Lower leg skin (tissue), 4 donors: ENCODE data around the gene QSOX2. TPM values are rescaled to one million over a fixed set of nuclear protein-coding genes. Genes with fewer than 3 reads are reported as not detected.

Experiments
- DNase-seq, 2 donors: peaks; one replicate each; pipeline ENCODE4 v3.0.0-alpha.2; 2019; ENCODE audit warnings: low spot score in 2 of 2
- H3K4me3 ChIP-seq: fragments of 200-600 bp; sonication (generic); 2 replicates; pipeline ENCODE4 v1.5.1; 2017; ENCODE audit warnings: mild to moderate bottlenecking, low read depth; ENCODE audit not compliant: poor library complexity, severe bottlenecking
- POLR2A ChIP-seq, 2 donors: fragments of 450-650 bp; IDR thresholded peaks; one replicate each; pipeline ENCODE4 v1.6.1; 2016 to 2017; ENCODE audit warnings: antibody characterized with exemption in 2 of 2, mild to moderate bottlenecking in 1 of 2, moderate library complexity in 1 of 2
- WGBS, 2 donors: methylation state at CpG; one replicate each; pipeline ENCODE4 v1.1.5; 2018; 5-methylcytosine and 5-hydroxymethylcytosine counted together
- intact Hi-C: fragments of 100-400 bp; cut with DNase I; formaldehyde crosslinking; loops from one replicate; pipeline ENCODE4 v1.15.0; 2023; ENCODE audit warnings: low total_unique reads
- total RNA-seq, 4 donors: library from RNA; depleted of rRNA; stranded (reverse); fragments of >200 nt; gene quantifications; one replicate each; pipeline ENCODE4 v1.1.0, GENCODE V29; 2016
- TF ChIP-seq, protein P1 (sequence below), 3 donors: fragments of 450-650 bp; IDR thresholded peaks; one replicate each; pipeline ENCODE4 v1.5.1; 2016; ENCODE audit warnings: antibody characterized with exemption in 3 of 3, mild to moderate bottlenecking in 3 of 3, moderate library complexity in 2 of 3

Gene QSOX2
- total RNA-seq, 4 donors from 2014 or later, result 8.7 to 13.0 (median 11.1) TPM

DNA sequence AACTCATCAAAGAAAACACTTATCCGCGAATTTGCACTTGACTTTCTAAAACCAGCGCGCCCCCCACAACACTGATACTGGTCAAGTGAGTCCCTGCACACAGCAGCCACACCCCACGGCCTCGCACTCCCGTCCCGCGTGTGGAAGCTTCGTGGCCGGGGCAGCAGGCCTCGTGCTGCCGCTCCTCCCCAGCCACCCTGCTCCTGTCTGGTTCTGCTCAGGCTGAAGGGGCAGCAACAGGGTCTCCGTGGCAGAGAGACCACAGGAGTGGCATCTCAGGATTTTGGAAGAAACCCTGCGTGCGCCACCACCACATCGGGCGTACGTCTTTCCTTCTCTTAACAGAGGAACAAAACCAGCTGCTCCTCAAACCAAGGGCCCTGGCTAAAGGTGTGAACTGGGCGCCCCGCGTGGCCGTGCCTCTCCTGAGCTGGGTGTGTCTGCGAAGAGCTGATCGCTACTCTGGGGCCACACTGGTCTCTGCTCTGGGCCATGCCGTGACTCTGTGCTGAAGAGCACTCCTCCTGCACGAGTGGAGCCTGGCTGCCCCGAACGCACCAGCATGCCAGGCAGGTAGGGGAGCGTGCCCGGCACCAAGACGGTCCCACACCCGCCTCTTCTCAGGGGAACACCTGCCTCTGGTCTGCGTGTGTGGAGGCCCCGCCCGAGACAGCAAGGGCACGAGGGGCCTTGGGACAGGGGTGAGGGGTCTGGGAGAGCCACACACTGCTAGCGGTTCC is 23.3 kb downstream of the QSOX2 start:
- intact Hi-C loops, result no loop called here
- no peak for DNase-seq
- TF ChIP-seq, protein P1, sequence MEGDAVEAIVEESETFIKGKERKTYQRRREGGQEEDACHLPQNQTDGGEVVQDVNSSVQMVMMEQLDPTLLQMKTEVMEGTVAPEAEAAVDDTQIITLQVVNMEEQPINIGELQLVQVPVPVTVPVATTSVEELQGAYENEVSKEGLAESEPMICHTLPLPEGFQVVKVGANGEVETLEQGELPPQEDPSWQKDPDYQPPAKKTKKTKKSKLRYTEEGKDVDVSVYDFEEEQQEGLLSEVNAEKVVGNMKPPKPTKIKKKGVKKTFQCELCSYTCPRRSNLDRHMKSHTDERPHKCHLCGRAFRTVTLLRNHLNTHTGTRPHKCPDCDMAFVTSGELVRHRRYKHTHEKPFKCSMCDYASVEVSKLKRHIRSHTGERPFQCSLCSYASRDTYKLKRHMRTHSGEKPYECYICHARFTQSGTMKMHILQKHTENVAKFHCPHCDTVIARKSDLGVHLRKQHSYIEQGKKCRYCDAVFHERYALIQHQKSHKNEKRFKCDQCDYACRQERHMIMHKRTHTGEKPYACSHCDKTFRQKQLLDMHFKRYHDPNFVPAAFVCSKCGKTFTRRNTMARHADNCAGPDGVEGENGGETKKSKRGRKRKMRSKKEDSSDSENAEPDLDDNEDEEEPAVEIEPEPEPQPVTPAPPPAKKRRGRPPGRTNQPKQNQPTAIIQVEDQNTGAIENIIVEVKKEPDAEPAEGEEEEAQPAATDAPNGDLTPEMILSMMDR (IDR thresholded peaks at IDR 0.05), result no peak
- TF ChIP-seq POLR2A (IDR thresholded peaks at IDR 0.05), result no peak
- H3K4me3 ChIP-seq, result no peak overlapping the region
- 94 to 95% methylated on average over 31 to 37 of the region's 38 CpGs for WGBS, 2 donors

DNA sequence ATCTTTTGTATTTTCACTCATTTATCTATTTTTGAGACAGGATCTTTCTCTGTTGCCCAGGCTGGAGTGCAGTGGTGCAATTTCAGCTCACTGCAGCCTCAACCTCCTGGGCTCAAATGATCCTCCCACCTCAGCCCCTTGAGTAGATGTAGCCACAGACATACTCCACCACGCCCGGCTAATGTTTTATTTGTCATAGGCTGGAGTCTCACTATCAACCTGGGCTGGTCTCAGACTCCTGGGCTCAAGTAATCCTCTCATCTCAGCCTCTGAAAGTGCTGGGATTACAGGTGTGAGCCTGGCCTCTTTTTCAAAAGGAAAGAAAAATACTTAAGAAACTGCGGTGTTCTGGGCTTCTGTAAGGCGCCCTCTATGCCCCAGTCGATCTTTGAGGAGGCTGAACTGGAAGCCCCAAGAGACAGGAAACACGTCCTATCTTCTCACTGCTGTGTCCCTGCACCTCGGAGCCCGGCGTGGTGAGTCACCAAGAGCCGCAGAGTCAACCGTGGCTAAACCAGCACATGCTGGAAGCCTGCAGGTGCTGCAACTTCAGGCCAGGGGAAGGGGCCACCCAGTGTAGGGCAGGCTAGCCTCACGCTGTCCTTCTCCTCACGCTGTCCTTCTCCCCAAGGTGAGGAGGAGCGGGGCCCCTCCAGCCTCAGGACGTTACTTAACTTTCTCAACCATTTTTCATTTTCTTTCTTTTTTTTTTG is 25.4 kb downstream of the QSOX2 start:
- H3K4me3 ChIP-seq, result no peak overlapping the region
- no peak for DNase-seq
- 65 to 69% methylated on average over 15 of the region's 15 CpGs for WGBS, 2 donors
- TF ChIP-seq, protein P1 (IDR thresholded peaks at IDR 0.05), result no peak
- TF ChIP-seq POLR2A (IDR thresholded peaks at IDR 0.05), result no peak
- intact Hi-C loops, result no loop called here

DNA sequence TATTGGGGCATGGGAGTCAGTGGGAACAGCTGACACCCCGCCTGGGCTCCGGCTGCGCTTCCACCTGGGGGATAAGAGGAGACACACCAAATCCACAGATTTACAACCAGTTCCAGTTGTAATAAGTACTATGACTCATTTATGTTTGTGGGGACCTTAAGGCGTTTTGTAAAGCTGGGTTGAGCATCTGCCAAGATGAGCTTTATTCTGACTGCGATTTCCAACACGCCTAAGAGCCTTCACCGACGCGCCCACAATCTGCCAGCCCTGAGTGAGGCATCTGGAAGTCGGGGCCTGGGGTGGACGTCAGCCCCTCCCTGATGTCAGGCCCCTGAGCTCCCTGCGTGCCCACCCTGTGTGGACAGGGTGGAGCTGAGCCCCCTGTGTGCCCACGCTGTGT is 26.3 kb downstream of the QSOX2 start:
- WGBS, 2 donors, result 64 to 66% methylated on average over 13 of the region's 13 CpGs
- intact Hi-C loops, result no loop called here
- no peak for DNase-seq
- TF ChIP-seq POLR2A (IDR thresholded peaks at IDR 0.05), result no peak
- TF ChIP-seq, protein P1 (IDR thresholded peaks at IDR 0.05), result no peak
- H3K4me3 ChIP-seq, result no peak overlapping the region

DNA sequence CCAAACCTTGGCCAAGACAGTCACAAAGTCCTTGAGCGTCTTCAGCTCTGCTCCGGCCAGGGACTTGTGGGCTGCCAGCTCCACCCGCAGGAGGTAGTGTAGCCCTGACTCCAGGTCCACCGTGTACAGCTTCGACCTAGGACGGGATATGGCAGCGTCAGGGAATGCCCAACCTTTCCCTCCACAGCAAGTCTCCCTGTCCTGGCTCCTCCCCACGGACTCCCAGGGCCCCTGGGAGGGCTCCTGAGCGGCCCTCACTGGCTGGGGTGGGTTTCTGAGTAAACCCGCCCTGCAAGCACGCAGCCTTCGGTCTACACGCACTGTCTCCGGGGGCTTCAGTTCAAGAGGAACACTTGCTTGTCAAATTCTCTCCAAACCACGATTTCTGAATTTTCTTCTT is 26.9 kb downstream of the QSOX2 start:
- intact Hi-C loops, result no loop called here
- 84 to 85% methylated on average over 15 of the region's 15 CpGs for WGBS, 2 donors
- DNase-seq, result no peak
- TF ChIP-seq, protein P1 (IDR thresholded peaks at IDR 0.05), result no peak
- TF ChIP-seq POLR2A (IDR thresholded peaks at IDR 0.05), result no peak
- H3K4me3 ChIP-seq, result no peak overlapping the region

DNA sequence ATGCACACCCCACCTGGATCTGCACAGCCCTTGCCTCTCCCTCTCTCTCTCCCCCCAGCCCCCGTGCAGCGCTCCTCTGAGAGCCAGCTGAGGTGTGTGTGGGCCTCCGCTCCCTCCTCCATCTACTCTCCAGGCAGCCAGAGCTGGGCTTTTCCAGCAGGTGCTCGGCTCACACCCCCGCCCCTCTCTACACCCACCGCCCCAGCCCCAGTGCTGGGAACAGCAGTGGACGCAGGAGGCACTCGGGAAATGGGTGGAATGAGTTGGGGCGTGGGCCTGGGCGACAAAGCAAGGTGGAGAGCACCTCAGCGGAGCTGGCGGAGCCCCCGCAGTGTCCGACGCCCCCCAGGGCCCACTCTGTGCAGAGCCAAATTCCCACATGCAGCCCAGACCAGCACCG is 27.3 kb downstream of the QSOX2 start:
- 93 to 97% methylated on average over 16 of the region's 16 CpGs for WGBS, 2 donors
- TF ChIP-seq, protein P1 (IDR thresholded peaks at IDR 0.05), result no peak
- TF ChIP-seq POLR2A (IDR thresholded peaks at IDR 0.05), result no peak
- H3K4me3 ChIP-seq, result no peak overlapping the region
- no peak for DNase-seq
- intact Hi-C loops, result no loop called here
